Muscle of leg (tissue), 11 donors: ENCODE measurements around the gene NPEPL1. TPM values are rescaled to one million over a fixed set of nuclear protein-coding genes. Genes with fewer than 3 reads are reported as not detected.
"Not testable (repeated sequence)": the region's sequence is repeated elsewhere in the genome, so short reads cannot be mapped to it uniquely, and the experiment has no call there.

Experiments used
- DNase-seq: peaks from one replicate; pipeline ENCODE4 v3.0.0; 2013
- H3K27ac ChIP-seq: one replicate; pipeline ENCODE4 v1.5.1; 2013; ENCODE audit warnings: mild to moderate bottlenecking, low read length, control low read depth
- H3K27me3 ChIP-seq: one replicate; pipeline ENCODE4 v1.6.1; 2013; ENCODE audit warnings: low read length; ENCODE audit not compliant: control insufficient read depth, insufficient read depth
- H3K36me3 ChIP-seq: one replicate; pipeline ENCODE4 v1.6.1; 2013; ENCODE audit warnings: low read length; ENCODE audit not compliant: control insufficient read depth, insufficient read depth
- H3K4me1 ChIP-seq: one replicate; pipeline ENCODE4 v1.6.1; 2013; ENCODE audit warnings: low read length; ENCODE audit not compliant: control insufficient read depth, insufficient read depth
- H3K4me3 ChIP-seq: one replicate; pipeline ENCODE4 v1.5.1; 2013; ENCODE audit warnings: low read length, control low read depth
- H3K9me3 ChIP-seq: replicated peaks from 2 replicates; pipeline ENCODE4 v1.6.1; 2013; ENCODE audit warnings: low read depth, low read length; ENCODE audit not compliant: control insufficient read depth
- WGBS: methylation state at CpG from one replicate; pipeline ENCODE4 v1.1.5; 2013; ENCODE audit warnings: missing lambda C conversion rate; ENCODE audit not compliant: insufficient coverage; 5-methylcytosine and 5-hydroxymethylcytosine counted together
- polyA plus RNA-seq, 8 donors: library from polyadenylated mRNA; unstranded; fragments of 120-200 nt; gene quantifications; one replicate each; pipeline versions ENCODE4 v1.2.1 to v1.2.3, GENCODE V29; 2013; ENCODE audit warnings: inconsistent platforms in 1 of 8, low replicate concordance in 1 of 8; ENCODE audit not compliant: insufficient read length in 8 of 8, insufficient read depth in 1 of 8
- total RNA-seq: library from RNA; stranded (reverse); fragments of 120-200 nt; gene quantifications from one replicate; pipeline ENCODE4 v1.2.4, GENCODE V29; 2013

NPEPL1 gene
- total and polyA plus RNA-seq, 9 donors: 22.3 to 60.5 (median 42.1) TPM

GRCh38 chr20:58726156-58726555 is 33.6 kb downstream of the NPEPL1 start:
- not testable (repeated sequence) for DNase-seq, H3K36me3 ChIP-seq, H3K27ac ChIP-seq, H3K4me3 ChIP-seq, H3K9me3 ChIP-seq, H3K27me3 ChIP-seq
- WGBS: no CpG with 5 or more reads among the region's 2 CpGs
- H3K4me1 ChIP-seq: peaks cover 13% of the 10 kb centered on the region

- no peak for DNase-seq
- WGBS: 100% methylated on average over 1 of the region's 2 CpGs
- no peaks in the 10 kb centered on the region for H3K27me3 ChIP-seq
- H3K9me3 ChIP-seq: peaks cover 6% of the 10 kb centered on the region
- no peak overlapping the region for H3K27ac ChIP-seq
- H3K4me3 ChIP-seq: no peak overlapping the region
- H3K4me1 ChIP-seq: no peaks in the 10 kb centered on the region
- no peaks in the 10 kb centered on the region for H3K36me3 ChIP-seq
Observed at GRCh38 chr20:58731192-58731591, 38.6 kb downstream of the NPEPL1 start.

- Histone ChIP-seq H3K27me3 (peaks cover 2% of the 10 kb centered on the region), H3K27ac (no peak overlapping the region), H3K4me1 (no peaks in the 10 kb centered on the region), H3K36me3 (no peaks in the 10 kb centered on the region), H3K9me3 (no peaks in the 10 kb centered on the region), H3K4me3 (no peak overlapping the region)
- WGBS: no CpG with 5 or more reads among the region's 1 CpG
- no peak for DNase-seq
Observed at GRCh38 chr20:58737198-58737597, 44.6 kb downstream of the NPEPL1 start.

GRCh38 chr20:58740356-58741308 is 48.0 kb downstream of the NPEPL1 start:
- H3K4me3 ChIP-seq: no peak overlapping the region
- peaks cover 12% of the 10 kb centered on the region for H3K4me1 ChIP-seq
- H3K27me3 ChIP-seq: peaks cover 2% of the 10 kb centered on the region
- no peak for DNase-seq
- WGBS: 87% methylated on average over 3 of the region's 10 CpGs
- no peaks in the 10 kb centered on the region for H3K9me3 ChIP-seq
- no peak overlapping the region for H3K27ac ChIP-seq
- H3K36me3 ChIP-seq: no peaks in the 10 kb centered on the region

GRCh38 chr20:58741384-58741783 is 48.8 kb downstream of the NPEPL1 start:
- peaks cover 2% of the 10 kb centered on the region for H3K27me3 ChIP-seq
- H3K36me3 ChIP-seq: no peaks in the 10 kb centered on the region
- H3K9me3 ChIP-seq: no peaks in the 10 kb centered on the region
- 83% methylated on average over 4 of the region's 5 CpGs for WGBS
- no peak overlapping the region for H3K27ac ChIP-seq
- H3K4me3 ChIP-seq: no peak overlapping the region
- H3K4me1 ChIP-seq: peaks cover 20% of the 10 kb centered on the region
- DNase-seq: no peak

GRCh38 chr20:58742668-58743566 is 50.3 kb downstream of the NPEPL1 start:
- no peak for DNase-seq
- H3K4me3 ChIP-seq: no peak overlapping the region
- WGBS: 33% methylated on average over 7 of the region's 13 CpGs
- H3K27me3 ChIP-seq: peaks cover 4% of the 10 kb centered on the region
- H3K36me3 ChIP-seq: no peaks in the 10 kb centered on the region
- no peak overlapping the region for H3K27ac ChIP-seq
- peaks cover 31% of the 10 kb centered on the region for H3K4me1 ChIP-seq
- H3K9me3 ChIP-seq: no peaks in the 10 kb centered on the region

- Histone ChIP-seq H3K9me3 (no peaks in the 10 kb centered on the region), H3K27ac (no peak overlapping the region), H3K27me3 (peaks cover 4% of the 10 kb centered on the region), H3K4me1 (peaks cover 31% of the 10 kb centered on the region), H3K4me3 (no peak overlapping the region), H3K36me3 (no peaks in the 10 kb centered on the region)
- no peak for DNase-seq
- WGBS: 100% methylated on average over 1 of the region's 1 CpG
Observed at GRCh38 chr20:58743929-58744534, 51.4 kb downstream of the NPEPL1 start.

GRCh38 chr20:58744836-58745235 is 52.2 kb downstream of the NPEPL1 start:
- WGBS: no CpG with 5 or more reads among the region's 1 CpG
- Histone ChIP-seq H3K27ac (no peak overlapping the region), H3K9me3 (no peaks in the 10 kb centered on the region), H3K4me3 (no peak overlapping the region), H3K4me1 (peaks cover 31% of the 10 kb centered on the region), H3K36me3 (no peaks in the 10 kb centered on the region), H3K27me3 (peaks cover 4% of the 10 kb centered on the region)
- DNase-seq: no peak

GRCh38 chr20:58745391-58745790 is 52.8 kb downstream of the NPEPL1 start:
- no peaks in the 10 kb centered on the region for H3K9me3 ChIP-seq
- peaks cover 4% of the 10 kb centered on the region for H3K27me3 ChIP-seq
- DNase-seq: no peak
- H3K4me1 ChIP-seq: peaks cover 31% of the 10 kb centered on the region
- WGBS: no CpG with 5 or more reads among the region's 1 CpG
- H3K36me3 ChIP-seq: no peaks in the 10 kb centered on the region
- H3K27ac ChIP-seq: no peak overlapping the region
- H3K4me3 ChIP-seq: no peak overlapping the region

- H3K27me3 ChIP-seq: peaks cover 2% of the 10 kb centered on the region
- no peaks in the 10 kb centered on the region for H3K9me3 ChIP-seq
- H3K4me3 ChIP-seq: no peak overlapping the region
- peaks cover 31% of the 10 kb centered on the region for H3K4me1 ChIP-seq
- H3K27ac ChIP-seq: peak overlapping the region; percentile 22
- DNase-seq: peak; percentile 79
- no peaks in the 10 kb centered on the region for H3K36me3 ChIP-seq
- WGBS: 46% methylated on average over 6 of the region's 11 CpGs
Observed at GRCh38 chr20:58746620-58747019, 54.0 kb downstream of the NPEPL1 start.
